Hematopoietic multipotent progenitor cell treated with erythropoietin and hydrocortisone succinate and interleukin-3 and kit ligand, for 4 days (in vitro differentiated cells): ENCODE measurements around the gene RERE.

Experiments
- DNase-seq: peaks from one replicate; pipeline ENCODE4 v3.0.0-alpha.2; 2015

RERE gene

GRCh38 chr1:8435569-8436071 is 381.8 kb downstream of the RERE start:
- no peak for DNase-seq

GRCh38 chr1:8434101-8434500 is 383.3 kb downstream of the RERE start:
- no peak for DNase-seq

GRCh38 chr1:8431784-8432183 is 385.7 kb downstream of the RERE start:
- DNase-seq = no peak

- DNase-seq = peak; percentile 74
Measured at GRCh38 chr1:8431019-8431418, 386.4 kb downstream of the RERE start.

GRCh38 chr1:8430476-8430875 is 387.0 kb downstream of the RERE start:
- DNase-seq = no peak

GRCh38 chr1:8429549-8430110 is 387.8 kb downstream of the RERE start:
- DNase-seq = peak; percentile 38

GRCh38 chr1:8428441-8428840 is 389.0 kb downstream of the RERE start:
- no peak for DNase-seq

- peak; percentile 69 for DNase-seq
Measured at GRCh38 chr1:8427986-8428385, 389.5 kb downstream of the RERE start.

GRCh38 chr1:8427493-8427892 is 389.9 kb downstream of the RERE start:
- DNase-seq = peak; percentile 97

GRCh38 chr1:8426996-8427395 is 390.4 kb downstream of the RERE start:
- no peak for DNase-seq

GRCh38 chr1:8425781-8426161 is 391.7 kb downstream of the RERE start:
- no peak for DNase-seq

GRCh38 chr1:8425150-8425780 is 392.2 kb downstream of the RERE start:
- no peak for DNase-seq

- peak; percentile 74 for DNase-seq
Measured at GRCh38 chr1:8424539-8425116, 392.8 kb downstream of the RERE start.

GRCh38 chr1:8423692-8424538 is 393.5 kb downstream of the RERE start:
- peak; percentile 78 for DNase-seq

GRCh38 chr1:8423269-8423691 is 394.2 kb downstream of the RERE start:
- peak; percentile 36 for DNase-seq

GRCh38 chr1:8422510-8423268 is 394.8 kb downstream of the RERE start:
- peak; percentile 52 for DNase-seq

- DNase-seq = no peak
Measured at GRCh38 chr1:8421721-8422120, 395.7 kb downstream of the RERE start.

GRCh38 chr1:8420318-8420717 is 397.1 kb downstream of the RERE start:
- DNase-seq = no peak

- no peak for DNase-seq
Measured at GRCh38 chr1:8419861-8420260, 397.6 kb downstream of the RERE start.

GRCh38 chr1:8419172-8419571 is 398.3 kb downstream of the RERE start:
- DNase-seq = no peak

- no peak for DNase-seq
Measured at GRCh38 chr1:8418301-8418700, 399.1 kb downstream of the RERE start.

GRCh38 chr1:8417625-8418024 is 399.8 kb downstream of the RERE start:
- DNase-seq = no peak

GRCh38 chr1:8416881-8417280 is 400.6 kb downstream of the RERE start:
- no peak for DNase-seq
